GM21576 (cell line): ENCODE results near the gene VPS41.

Experiments
- ATAC-seq: cut with Tn5 transposase; IDR thresholded peaks from one replicate; pipeline ENCODE4 v1.9.1; 2021; ENCODE audit warnings: mild to moderate bottlenecking, moderate library complexity; ENCODE audit not compliant: unreplicated experiment

VPS41 gene

GRCh38 chr7:38907066-38907465, 1.9 kb downstream of the VPS41 start:
- no peak for ATAC-seq

- peak; percentile 35 for ATAC-seq
Measured at GRCh38 chr7:38905056-38905759, 3.8 kb downstream of the VPS41 start.

GRCh38 chr7:38903057-38903456, 5.9 kb downstream of the VPS41 start:
- no peak for ATAC-seq

- ATAC-seq = no peak
Measured at GRCh38 chr7:38902449-38902848, 6.5 kb downstream of the VPS41 start.

GRCh38 chr7:38893061-38893460, 15.9 kb downstream of the VPS41 start:
- ATAC-seq = no peak

GRCh38 chr7:38890597-38890996, 18.4 kb downstream of the VPS41 start:
- ATAC-seq = no peak

GRCh38 chr7:38889872-38890432, 19.0 kb downstream of the VPS41 start:
- ATAC-seq = no peak

GRCh38 chr7:38889079-38889478, 19.9 kb downstream of the VPS41 start:
- ATAC-seq = no peak

- ATAC-seq = no peak
Measured at GRCh38 chr7:38886265-38886664, 22.7 kb downstream of the VPS41 start.

- no peak for ATAC-seq
Measured at GRCh38 chr7:38883706-38884105, 25.3 kb downstream of the VPS41 start.

- ATAC-seq = no peak
Measured at GRCh38 chr7:38881947-38882684, 26.9 kb downstream of the VPS41 start.

GRCh38 chr7:38881015-38881414, 28.0 kb downstream of the VPS41 start:
- no peak for ATAC-seq

GRCh38 chr7:38880454-38880853, 28.5 kb downstream of the VPS41 start:
- no peak for ATAC-seq

GRCh38 chr7:38880035-38880434, 29.0 kb downstream of the VPS41 start:
- no peak for ATAC-seq

GRCh38 chr7:38878694-38879457, 30.1 kb downstream of the VPS41 start:
- ATAC-seq = no peak

GRCh38 chr7:38873433-38873832, 35.6 kb downstream of the VPS41 start:
- no peak for ATAC-seq

GRCh38 chr7:38872202-38872601, 36.8 kb downstream of the VPS41 start:
- ATAC-seq = no peak

GRCh38 chr7:38870147-38870546, 38.8 kb downstream of the VPS41 start:
- no peak for ATAC-seq

- no peak for ATAC-seq
Measured at GRCh38 chr7:38863601-38864291, 45.2 kb downstream of the VPS41 start.

GRCh38 chr7:38862666-38863065, 46.3 kb downstream of the VPS41 start:
- no peak for ATAC-seq
